ENCODE measurements around the gene MOGAT2. TPM values are rescaled to one million over a fixed set of nuclear protein-coding genes. Genes with fewer than 3 reads are reported as not detected.
A peak's percentile ranks its signal among the peaks of the same experiment; 100 is the strongest.

The MOGAT2 gene
- total RNA-seq, 1 experiment from 2014 or later: not detected

DNA sequence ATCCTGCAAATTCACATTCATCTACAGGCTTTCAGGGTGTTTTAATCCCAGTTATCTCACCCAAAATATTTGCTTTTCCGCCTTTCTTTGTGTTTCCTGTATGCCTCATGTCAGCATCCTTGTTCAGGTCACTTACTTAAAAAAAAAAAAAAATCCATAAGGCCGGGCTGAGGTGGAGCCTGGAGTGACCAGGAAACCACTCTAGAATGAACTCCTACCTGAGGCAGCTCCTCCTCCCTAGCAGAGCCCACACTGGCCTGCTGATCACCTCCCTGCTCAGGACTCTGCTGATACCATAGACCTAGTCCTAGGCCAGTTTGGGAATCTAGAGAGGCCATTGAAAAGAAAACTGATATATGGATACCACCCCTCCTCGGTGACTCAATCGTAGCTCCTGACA, 42.2 kb downstream of the MOGAT2 start:
- no peak for DNase-seq (ENCODE audit: low read depth)

DNA sequence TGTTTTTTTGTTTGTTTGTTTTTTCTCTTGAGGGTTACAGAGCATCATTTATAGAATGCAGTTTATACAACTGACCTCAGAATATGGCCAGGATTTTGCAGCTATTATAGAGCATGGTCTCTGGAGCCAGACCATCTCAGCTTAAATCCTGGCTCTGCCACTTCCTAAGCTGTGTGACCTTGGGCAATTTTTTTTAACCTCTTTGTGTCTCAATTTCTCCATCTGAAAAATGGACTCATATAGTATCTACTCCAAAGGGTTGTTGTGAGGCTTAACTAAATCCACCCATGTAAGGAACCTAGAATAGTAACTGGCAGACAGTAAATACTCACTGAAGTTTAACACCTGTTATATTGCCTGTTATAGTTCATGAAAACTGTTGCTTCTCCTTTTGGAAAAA, 42.6 kb downstream of the MOGAT2 start:
- no peak for DNase-seq (ENCODE audit: low read depth)

DNA sequence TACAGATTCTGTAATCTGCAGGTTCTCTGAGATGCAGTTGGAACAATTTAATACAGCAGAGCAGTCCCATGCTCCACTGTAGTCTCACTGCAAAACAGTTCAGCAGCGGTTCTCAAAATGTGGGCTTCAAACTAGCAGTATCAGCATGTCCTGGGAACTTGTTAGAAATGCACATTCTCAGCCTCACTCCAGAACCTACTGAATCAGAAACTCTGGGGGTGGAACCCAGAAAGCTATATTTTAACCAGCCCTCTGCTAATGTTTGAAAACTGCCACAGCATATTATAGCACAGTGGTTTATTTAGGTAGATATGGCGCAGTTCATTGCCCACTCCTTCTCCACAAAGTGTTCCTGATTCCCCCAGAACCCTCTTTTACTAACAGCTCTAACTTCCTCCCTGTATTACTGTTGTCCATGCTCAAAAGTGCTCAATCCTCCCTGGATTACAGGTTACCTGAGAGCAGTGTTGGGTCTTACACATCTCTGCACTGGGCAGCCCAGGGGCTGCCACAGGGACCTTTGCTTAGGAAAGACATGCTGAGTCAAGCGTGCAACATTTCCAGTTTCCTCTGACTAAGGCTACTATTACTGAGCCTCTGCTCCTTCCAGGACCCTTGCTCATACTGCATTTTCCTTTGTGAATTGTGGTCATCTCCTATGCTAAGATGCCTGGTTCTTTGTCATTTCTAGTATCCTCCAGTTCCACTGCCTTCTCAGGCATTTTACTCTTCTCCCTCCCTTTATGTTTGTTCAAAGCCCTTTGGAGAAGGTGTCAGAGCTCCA, 43.3 kb downstream of the MOGAT2 start:
- DNase-seq (ENCODE audit: low read depth): peak; percentile 52

DNA sequence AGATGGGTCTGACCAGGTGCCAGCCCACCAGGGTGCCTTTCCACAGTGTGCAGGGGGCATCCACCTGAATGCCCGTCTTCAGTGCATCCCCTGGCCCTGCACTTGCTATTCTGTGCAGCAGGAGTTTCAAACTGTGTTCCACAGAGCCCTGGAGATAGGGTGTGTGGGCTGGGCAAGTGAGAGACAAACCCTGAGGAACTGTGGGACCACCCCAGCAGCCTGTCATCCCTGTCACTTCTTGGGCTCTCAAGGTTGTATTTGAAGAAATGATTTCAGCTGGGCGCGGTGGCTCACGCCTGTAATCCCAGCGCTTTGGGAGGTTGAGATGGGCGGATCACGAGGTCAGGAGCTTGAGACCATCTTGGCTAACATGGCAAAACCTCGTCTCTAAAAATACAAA, 44.5 kb downstream of the MOGAT2 start:
- DNase-seq (ENCODE audit: low read depth): no peak

DNA sequence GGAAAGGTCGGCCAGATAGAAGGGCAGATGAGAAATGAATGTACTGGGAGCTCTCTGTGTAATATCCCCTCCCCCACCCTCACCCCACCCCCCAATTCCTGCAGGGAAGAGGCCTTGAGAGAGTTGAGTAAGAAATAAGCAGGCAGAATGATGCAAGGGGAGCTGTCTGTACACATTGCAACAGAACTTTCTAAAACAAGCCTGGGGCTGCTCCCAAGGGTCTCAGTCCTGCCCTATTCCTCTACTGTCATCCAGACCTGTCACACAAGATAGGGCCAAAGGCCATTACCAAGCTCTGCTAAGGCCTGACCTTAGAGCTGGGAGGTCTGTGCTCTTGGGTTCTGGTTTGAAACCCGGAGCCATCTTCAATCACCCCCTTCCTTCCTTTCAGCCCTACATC, 45.2 kb downstream of the MOGAT2 start:
- no peak for DNase-seq (ENCODE audit: low read depth)

DNA sequence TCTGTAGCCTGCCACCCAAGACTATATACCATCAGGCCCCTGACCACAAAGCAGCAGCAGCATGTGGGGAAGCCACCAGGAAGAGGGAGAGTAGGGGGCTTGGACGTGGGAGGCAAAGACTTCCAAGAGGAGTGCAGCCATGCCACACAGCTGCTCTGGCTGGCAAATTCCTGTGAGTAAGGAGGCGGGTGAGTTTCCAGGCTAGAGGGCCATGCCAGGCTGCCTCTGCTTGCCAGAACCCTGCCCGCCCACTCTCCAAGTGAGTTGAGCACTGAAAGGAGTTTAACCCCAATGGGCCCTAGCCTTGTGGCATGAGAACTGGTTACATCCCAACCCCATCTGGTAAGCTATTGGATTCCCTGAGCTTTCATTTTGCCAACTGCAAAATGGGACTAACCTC, 46.2 kb downstream of the MOGAT2 start:
- DNase-seq (ENCODE audit: low read depth): no peak

DNA sequence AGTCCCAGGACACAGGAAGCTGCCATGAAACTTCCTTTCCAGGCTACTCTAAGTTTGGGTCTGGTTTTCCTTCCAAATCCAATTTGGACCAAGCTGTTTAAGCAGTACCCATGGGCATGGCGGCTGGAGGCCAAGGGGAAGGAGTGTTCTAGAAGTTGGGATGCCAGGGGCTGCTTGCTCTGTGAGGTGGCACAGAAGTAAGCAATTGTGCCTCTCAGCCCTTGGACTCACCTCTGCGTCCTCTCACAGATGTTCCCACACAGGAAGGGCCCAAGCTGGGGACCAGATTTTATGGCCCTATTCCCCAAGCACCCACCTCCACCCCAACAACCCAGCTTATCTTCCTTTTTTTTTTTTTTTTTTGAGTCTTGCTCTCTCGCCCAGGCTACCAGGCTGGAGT, 47.5 kb downstream of the MOGAT2 start:
- no peak for DNase-seq (ENCODE audit: low read depth)

DNA sequence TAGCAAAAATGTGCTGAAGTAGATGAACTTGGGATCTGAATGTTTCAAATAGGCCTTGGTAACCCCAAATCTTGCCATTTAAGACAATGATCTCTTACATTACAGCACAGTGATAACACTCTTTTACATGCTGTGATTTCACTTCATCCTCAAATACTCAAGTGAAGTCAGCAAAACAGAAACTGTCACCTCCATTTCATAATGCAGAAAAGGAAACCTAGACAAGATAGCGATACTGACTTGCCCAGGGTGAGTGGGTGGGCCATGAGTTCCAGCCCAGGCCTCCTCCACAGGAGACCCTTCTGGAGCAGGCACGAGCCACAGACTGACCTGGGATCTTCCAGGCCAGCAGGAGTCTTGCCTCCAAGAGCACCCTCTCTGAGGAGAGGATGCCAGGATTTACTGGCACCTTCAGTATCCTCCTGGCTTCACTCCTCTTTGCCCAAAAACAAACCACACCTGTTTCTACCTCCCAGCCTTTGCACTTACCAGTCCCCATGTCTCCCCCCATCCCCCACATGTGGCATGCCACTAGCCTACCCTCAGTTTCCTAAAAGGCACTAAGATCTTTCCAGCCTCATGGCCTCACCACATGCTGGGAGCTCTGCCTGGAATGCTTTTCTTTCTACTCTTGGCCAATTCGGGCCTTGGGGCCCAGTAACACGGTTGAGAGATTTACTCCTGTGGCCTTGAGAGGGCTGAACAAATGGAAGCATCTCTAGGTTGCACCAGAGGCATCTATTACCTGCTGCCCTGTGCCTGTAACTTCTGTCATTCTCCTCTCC, 49.0 kb downstream of the MOGAT2 start:
- no peak for DNase-seq (ENCODE audit: low read depth)

DNA sequence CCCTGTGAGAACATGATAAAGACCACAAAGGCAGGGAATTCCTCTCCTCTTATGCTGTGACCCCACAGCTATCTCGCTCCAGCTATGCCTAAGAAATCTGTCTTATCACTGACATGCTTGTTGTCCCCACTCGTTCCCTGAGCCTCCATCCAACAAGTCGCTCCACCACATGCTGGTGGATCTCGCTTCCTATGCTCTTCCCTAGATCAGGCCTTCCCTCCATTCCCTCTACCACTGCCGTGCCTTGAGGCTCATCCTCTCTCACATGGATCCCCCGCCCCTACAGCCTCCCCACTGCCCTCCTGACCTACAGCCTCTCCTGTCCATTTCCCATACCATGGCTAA, 49.6 kb downstream of the MOGAT2 start:
- no peak for DNase-seq (ENCODE audit: low read depth)

DNA sequence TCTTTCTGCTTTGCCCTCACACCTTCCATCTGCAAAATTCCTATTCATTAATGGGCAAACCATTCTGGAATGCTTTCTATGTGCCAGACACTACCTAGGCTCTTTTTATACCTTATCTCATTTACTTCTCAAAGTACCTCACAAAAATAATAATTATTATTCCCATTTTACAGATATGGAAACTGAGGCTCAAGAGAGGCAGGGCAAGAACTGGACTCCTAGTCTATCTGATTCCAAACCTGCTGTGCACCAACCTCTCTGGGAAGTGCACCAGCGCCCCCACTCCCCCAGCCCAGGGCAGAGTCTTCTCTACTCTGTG, 50.1 kb downstream of the MOGAT2 start:
- no peak for DNase-seq (ENCODE audit: low read depth)

DNA sequence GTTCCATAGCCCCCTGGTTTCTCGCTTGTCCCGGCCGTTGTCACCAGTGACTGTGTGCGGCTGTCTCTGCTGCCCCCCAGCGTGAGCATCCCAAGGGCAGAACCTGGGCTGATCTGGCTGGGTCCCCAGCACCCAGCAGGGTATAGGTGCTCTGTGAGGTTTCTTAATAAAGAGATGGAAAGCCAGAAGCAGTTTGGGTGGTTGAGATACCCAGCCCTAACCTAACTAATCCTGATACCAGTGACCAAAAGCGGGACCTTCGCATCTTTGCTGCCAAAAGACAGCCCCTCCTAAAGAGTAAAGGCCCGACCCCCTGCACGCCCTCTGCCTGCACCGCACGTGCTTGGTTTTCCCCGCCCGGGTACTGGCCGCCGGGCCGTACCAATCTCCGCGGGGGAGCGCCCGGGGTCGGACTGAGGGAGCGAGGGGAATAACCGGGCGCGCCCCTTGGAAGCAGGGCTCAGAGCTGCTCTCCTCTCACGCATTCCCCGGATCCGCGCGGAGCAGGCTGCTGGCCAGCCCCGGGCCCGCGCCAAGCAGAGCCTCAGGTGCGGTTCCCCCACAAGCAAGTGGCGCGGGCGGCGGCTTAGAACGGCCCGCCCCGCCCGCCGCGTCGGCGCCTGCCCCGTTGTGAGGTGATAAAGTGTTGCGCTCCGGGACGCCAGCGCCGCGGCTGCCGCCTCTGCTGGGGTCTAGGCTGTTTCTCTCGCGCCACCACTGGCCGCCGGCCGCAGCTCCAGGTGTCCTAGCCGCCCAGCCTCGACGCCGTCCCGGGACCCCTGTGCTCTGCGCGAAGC, 50.7 kb downstream of the MOGAT2 start, which contains the start of gene DGAT2:
TSS of gene DGAT2 (plus strand) at position 667 of the 797 bp plus-strand sequence. CDS start 214 bp downstream, outside the sequence.
- peak; percentile 71 for DNase-seq (ENCODE audit: low read depth)

DNA sequence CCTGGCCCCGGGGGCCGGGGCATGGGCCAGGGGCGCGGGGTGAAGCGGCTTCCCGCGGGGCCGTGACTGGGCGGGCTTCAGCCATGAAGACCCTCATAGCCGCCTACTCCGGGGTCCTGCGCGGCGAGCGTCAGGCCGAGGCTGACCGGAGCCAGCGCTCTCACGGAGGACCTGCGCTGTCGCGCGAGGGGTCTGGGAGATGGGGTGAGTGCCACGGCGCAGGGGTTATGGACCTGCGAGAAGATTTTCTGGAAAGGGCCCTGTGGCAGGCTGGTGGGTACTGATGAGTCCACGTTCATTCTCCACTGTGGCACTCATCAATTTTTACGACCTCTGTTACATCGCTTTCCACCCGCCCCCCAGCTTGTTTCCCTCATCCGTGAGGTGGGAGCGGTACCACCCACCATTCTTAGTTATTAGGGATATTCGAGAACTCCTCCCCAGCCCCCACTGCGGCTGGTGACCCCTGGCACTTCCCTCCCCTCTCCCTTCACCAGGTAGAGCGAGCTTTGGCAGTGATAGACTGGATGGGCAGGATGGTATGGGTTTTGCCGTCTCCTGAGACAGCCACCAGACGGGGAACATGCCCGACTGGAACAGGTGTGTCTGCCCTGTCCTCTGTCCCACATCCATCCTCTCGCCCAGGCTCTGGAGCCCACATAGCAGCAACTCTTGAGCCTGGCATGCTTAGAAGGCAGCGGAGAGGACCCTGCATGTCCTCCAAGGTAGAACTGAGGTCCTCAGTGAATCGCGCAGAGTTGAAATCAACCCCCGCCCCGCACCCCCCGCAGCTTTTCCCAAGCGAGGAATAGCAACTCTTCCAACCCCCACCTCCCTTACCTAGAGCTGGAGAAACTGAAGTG, 51.5 kb downstream of the MOGAT2 start:
- DNase-seq (ENCODE audit: low read depth): no peak

DNA sequence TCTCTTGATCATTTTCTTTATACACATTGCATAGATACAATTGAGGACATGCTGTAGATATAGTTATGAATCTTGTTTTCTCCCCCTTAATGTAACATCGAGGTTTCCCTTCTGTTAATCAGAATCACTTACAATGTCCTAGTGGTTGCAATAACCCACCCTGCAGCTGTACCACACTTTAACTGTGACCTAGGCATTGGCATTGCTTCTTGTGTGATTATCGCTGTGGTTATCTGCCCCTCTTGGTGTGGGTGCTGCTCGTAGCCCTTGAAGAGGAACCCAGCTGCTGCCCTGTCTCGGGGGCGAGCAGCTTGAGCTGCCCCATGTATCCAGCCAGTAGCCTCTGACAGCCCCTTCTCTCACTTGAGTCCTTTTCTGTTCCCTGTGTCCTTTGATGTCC, 52.5 kb downstream of the MOGAT2 start:
- no peak for DNase-seq (ENCODE audit: low read depth)

DNA sequence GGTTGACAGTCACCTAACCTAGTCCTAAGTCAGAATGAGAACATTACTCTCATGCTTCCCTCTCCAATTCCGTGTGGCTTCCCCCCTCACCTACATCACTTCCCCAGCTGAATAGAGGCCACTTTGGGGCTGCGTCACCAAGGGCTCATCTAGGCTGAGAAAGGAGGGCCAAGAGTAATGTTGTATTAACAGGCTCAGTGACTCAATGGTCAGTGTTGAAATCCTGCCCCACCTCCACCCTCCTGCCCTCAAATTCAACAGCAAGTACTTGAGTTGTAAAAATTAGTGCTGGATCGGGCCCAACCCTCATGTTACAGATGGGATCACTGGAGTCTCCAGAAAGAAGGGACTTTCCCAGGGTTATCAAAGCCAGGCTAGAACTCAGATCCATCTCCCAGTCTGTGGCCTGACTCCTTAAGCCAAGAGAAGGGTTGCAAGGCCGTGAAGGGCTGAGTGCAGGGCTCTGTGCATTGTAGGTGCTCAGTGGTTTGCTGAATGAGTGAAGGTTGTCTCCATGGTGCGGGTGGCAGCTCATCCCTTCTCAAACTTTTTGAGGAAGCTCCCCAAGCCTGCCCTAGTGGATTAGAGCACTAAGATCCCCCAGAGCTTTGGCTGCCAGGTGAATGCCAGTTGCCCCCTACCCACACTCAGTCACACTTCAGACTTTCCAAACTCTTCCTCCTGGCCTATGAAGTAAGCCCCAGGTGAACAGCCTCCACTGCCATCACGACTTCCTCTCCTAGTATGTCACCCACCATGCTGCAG, 54.2 kb downstream of the MOGAT2 start:
- DNase-seq (ENCODE audit: low read depth): peak; percentile 74

DNA sequence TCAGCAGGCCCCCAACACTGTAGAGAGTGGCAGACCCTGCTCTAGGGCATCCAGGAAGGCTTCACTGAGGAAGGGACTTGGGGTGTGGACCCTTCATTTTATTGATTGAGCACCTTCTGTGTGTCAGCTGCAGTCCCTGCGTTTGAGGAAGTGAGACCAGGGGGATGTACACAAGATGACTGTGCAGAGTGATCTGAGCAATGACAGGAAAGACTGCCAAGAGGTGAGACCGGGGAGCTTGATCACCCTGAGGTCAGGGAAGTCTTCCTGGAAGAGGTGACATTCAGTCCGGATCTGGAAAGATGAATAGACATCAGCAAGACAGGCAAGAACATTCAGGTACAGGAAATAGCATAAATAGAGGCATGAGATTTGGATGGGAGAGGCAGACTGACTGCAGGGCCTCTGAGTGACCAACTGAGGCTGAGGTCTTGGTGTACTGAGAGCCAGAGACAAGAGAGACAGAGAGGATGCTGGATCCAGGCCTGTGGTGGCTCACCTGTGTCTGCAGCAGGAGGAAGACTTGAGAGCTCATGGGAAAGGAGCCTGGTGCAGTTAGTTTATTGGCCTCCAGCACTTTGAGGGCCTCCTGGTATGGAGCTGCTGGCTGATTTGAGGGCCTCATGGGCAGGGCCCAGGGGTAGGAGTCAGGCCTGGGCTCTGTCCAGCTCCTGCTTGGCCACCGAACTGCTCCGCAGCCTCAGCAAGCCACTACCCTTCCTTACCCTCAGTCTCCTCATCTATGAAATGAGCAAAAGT, 56.1 kb downstream of the MOGAT2 start:
- no peak for DNase-seq (ENCODE audit: low read depth)

DNA sequence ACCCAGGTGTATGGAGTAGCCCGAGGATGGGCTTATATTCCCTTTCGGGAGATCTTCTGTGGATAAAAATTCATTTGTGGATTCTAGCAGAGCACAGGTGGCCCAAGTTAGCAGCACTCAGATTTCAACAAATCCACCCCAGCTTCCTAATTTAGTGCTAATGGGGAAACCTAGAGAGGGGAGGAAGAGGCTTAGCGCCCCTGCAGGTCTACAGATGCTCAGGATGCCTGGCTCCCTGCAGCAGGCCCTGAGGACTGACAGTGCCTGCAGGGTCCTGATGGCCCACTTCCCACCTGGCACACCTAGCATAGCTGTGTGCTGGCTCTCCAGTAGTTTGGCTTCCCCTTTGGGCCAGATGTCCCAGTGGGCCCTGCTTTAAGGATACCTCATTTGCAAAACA, 57.4 kb downstream of the MOGAT2 start:
- DNase-seq (ENCODE audit: low read depth): no peak

DNA sequence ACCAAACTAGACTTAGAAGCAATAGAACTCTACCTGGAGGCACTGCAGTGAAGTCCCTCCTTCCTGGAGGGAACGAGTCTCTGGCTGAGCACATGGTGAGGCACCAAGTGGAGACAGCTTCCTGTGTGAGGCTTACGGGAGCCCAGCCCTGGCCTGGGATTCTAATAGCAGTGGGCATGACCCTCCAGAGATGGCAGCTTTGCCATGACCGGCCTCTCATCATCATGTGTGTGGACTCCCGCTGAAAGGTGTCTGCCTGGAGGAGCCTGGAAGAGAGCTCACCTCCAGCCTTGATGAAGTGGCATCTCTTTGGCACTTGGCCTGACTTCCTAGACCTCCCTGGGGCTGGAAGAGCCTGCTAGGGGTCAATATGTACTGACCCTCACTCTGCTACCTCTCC, 58.9 kb downstream of the MOGAT2 start:
- DNase-seq (ENCODE audit: low read depth): no peak

DNA sequence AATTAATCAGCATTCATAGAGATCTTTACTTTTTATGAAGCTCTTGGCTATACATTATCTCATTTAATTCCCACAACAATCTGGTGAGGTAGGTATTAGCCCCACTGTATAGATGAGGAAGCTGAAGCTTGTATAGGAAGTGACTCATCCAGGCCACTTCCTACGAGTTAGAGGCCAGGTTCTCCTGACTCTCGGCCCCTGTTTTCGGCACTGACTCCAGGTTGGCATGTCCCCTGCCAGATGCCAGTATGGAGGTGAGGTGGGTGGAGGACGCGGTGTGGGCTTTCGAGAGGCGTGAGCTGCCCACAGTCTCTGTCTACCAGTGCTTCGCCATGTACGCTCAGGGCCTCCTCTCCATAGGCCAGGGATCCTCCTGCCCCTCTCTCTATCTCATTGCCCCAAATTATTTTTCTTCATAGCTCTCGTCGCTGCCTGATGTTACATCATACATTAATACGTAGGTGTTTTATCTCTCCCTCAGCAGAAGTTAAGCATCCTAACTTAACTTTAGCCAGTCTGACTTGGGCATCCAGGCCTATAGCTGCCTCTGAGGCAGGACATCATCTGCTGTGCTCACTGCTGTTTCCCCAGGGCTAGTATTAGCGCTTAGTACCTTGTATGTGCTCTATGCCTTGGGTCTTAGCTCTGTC, 59.9 kb downstream of the MOGAT2 start:
- DNase-seq (ENCODE audit: low read depth): no peak

DNA sequence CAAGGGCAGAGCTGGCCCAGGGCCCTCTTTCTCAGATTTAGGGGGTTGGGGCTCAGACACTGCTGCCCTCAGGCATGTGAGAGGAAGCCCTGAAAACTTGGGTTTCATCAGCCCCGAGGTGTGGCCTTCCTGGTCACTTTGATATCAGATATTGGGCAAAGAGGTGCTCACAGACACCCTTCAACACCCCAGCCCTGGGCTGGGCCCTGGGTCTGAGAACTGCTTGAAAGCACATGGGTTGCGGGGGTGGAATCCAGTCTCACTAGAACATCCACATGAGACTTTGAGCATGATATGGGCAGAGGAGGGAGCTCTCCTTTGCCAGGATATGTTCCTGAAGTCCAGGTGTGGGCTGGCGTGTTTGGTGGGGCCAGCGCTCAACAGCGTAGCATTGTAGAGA, 61.3 kb downstream of the MOGAT2 start:
- DNase-seq (ENCODE audit: low read depth): no peak

DNA sequence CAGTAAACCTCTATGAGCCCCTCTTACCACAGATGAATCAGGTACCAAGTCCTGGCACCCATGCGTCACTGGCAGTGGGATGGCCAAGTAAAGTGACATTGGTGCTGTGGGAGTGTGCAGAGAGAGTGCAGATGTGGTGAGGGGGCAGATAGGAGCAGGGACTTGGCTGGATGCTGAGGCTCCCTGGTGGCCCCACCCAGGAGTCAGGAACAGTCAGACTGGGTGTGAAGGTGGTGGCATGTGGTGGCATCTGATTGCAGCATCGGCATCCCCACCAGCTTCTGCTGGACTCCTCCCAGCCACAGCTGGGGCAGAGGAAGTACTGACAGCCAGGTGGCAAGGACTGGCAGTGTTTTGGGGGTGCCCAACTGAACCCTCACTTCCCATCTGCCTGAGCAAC, 62.3 kb downstream of the MOGAT2 start:
- no peak for DNase-seq (ENCODE audit: low read depth)

Measured in M059J (cell line).